ENCODE results near the gene MRPL24. TPM values are rescaled to one million over a fixed set of nuclear protein-coding genes. Genes with fewer than 3 reads are reported as not detected.
"Not testable (repeated sequence)": the region's sequence is repeated elsewhere in the genome, so short reads cannot be mapped to it uniquely, and the experiment has no call there.

The MRPL24 gene
- total RNA-seq, 1 donor from 2014 or later: 124 TPM

- H3K9me3 Mint-ChIP-seq: no peaks in the 10 kb centered on the region
- no peak for DNase-seq (ENCODE audit: low spot score)
- no peak overlapping the region for H3K27ac Mint-ChIP-seq
- H3K27me3 Mint-ChIP-seq (ENCODE audit: low read depth): no peaks in the 10 kb centered on the region
- intact Hi-C loops (cut with micrococcal nuclease): no loop called here
- H3K4me3 Mint-ChIP-seq (ENCODE audit: low read depth): no peak overlapping the region
- H3K4me1 Mint-ChIP-seq (ENCODE audit: low read depth): peaks cover 49% of the 10 kb centered on the region
- peaks cover 45% of the 10 kb centered on the region for H3K36me3 Mint-ChIP-seq (ENCODE audit: low read depth)
Observed at GRCh38 chr1:156768610-156769295, 27.9 kb upstream of the MRPL24 start.

- H3K27ac Mint-ChIP-seq: no peak overlapping the region
- H3K4me3 Mint-ChIP-seq (ENCODE audit: low read depth): no peak overlapping the region
- H3K9me3 Mint-ChIP-seq: no peaks in the 10 kb centered on the region
- no peaks in the 10 kb centered on the region for H3K27me3 Mint-ChIP-seq (ENCODE audit: low read depth)
- peak; percentile 33 for DNase-seq (ENCODE audit: low spot score)
- H3K4me1 Mint-ChIP-seq (ENCODE audit: low read depth): peaks cover 43% of the 10 kb centered on the region
- intact Hi-C loops (cut with micrococcal nuclease): loop anchor here (1.0 kb wide), 4 partner anchors 17 to 48 kb away; partner anchors contain the start of genes HDGF, ISG20L2, METTL25B and MRPL24
- H3K36me3 Mint-ChIP-seq (ENCODE audit: low read depth): peaks cover 38% of the 10 kb centered on the region
Observed at GRCh38 chr1:156767879-156768604, 27.2 kb upstream of the MRPL24 start.

- H3K27ac Mint-ChIP-seq: no peak within 1 kb of the TSS
Observed at GRCh38 chr1:156767101-156767878, 26.4 kb upstream of the MRPL24 start, which contains the start of gene PRCC. Gene PRCC (plus strand): TSS chr1:156767535. CDS start chr1:156767772, 237 bp downstream.

DNA sequence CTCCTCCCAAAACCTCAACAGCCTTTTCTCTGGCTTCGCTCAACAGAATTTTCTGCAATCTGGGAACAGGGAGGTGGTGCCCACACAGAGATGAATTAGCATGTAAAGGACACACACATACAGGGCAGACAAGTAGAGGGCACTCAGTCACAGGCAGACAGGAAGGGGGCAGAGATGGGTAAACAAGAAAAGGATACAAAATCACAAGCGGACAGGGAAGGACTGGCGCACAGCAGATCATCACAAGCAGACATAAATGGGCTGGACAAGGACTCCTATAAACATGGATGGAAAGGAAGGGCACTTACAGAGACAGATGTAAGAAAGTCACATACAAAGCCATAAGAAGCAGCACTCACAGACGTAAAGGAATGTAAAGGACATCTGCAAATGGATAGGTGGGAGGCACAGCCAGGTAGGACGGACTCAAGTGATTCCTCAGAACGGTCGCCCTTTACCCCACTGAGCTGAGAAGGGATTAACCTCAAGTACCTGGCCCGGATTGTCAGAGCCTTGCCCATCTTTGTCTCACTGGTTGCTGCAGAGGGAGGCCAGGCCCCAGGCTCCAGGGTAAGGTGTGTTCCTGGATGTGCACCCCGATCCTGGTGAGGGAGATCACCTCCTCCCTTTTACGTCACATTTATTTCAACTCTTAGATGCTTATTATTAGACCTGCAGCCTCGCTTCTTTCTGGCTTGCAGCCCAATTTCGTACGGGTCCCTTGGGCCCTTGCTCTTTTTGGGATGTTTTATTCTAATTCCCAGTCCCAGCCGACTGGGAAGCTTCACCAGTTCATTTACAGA is 25.6 kb upstream of the MRPL24 start:
- intact Hi-C loops (cut with micrococcal nuclease): loop anchor here (1.0 kb wide), 4 partner anchors 15 to 50 kb away; partner anchors contain the start of genes HDGF, ISG20L2, METTL25B and MRPL24
- no peaks in the 10 kb centered on the region for H3K9me3 Mint-ChIP-seq
- H3K27ac Mint-ChIP-seq: no peak overlapping the region
- peaks cover 33% of the 10 kb centered on the region for H3K4me1 Mint-ChIP-seq (ENCODE audit: low read depth)
- H3K36me3 Mint-ChIP-seq (ENCODE audit: low read depth): peaks cover 30% of the 10 kb centered on the region
- no peaks in the 10 kb centered on the region for H3K27me3 Mint-ChIP-seq (ENCODE audit: low read depth)
- no peak for DNase-seq (ENCODE audit: low spot score)
- H3K4me3 Mint-ChIP-seq (ENCODE audit: low read depth): no peak overlapping the region

More at GRCh38 chr1:156767101-156767878, 26.4 kb upstream of the MRPL24 start, which contains the start of gene PRCC:
- intact Hi-C loops (cut with micrococcal nuclease): loop anchor here (1.0 kb wide), 4 partner anchors 16 to 49 kb away; partner anchors contain the start of genes HDGF, ISG20L2, METTL25B and MRPL24
- Mint-ChIP-seq H3K4me1 (ENCODE audit: low read depth) (peaks cover 36% of the 10 kb centered on the region), H3K9me3 (no peaks in the 10 kb centered on the region), H3K36me3 (ENCODE audit: low read depth) (peaks cover 33% of the 10 kb centered on the region), H3K4me3 (ENCODE audit: low read depth) (no peak within 1 kb of the TSS), H3K27me3 (ENCODE audit: low read depth) (no peaks in the 10 kb centered on the region)
- DNase-seq (ENCODE audit: low spot score): peak; percentile 98

GRCh38 chr1:156765666-156766065 is 24.8 kb upstream of the MRPL24 start:
- Mint-ChIP-seq H3K4me3 (ENCODE audit: low read depth) (no peak overlapping the region), H3K9me3 (no peaks in the 10 kb centered on the region)

GRCh38 chr1:156765136-156765535 is 24.2 kb upstream of the MRPL24 start:
- H3K36me3 Mint-ChIP-seq (ENCODE audit: low read depth): peaks cover 16% of the 10 kb centered on the region
- H3K9me3 Mint-ChIP-seq; intact Hi-C loops (cut with micrococcal nuclease); DNase-seq (ENCODE audit: low spot score); H3K27ac Mint-ChIP-seq; H3K27me3 Mint-ChIP-seq (ENCODE audit: low read depth); H3K4me3 Mint-ChIP-seq (ENCODE audit: low read depth): not testable (repeated sequence)
- H3K4me1 Mint-ChIP-seq (ENCODE audit: low read depth): peaks cover 23% of the 10 kb centered on the region

More at GRCh38 chr1:156765666-156766065, 24.8 kb upstream of the MRPL24 start:
- intact Hi-C loops (cut with micrococcal nuclease): no loop called here
- Mint-ChIP-seq H3K27ac (no peak overlapping the region), H3K4me1 (ENCODE audit: low read depth) (peaks cover 25% of the 10 kb centered on the region), H3K27me3 (ENCODE audit: low read depth) (no peaks in the 10 kb centered on the region), H3K36me3 (ENCODE audit: low read depth) (peaks cover 21% of the 10 kb centered on the region)
- no peak for DNase-seq (ENCODE audit: low spot score)

DNA sequence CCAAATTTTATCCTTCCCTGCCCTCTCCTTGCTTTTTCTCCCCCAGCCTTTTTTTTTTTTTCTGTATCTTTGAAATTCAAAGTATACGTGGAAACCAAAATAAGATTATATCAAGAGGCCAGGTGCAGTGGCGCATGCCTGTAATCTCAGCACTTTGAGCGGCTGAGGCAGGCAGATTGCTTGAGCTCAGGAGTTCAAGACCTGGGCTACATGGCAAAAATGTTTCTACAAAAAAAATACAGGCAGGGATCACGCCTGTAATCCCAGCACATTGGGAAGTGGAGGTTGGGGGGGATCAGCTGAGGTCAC is 19.9 kb upstream of the MRPL24 start:
- H3K27ac Mint-ChIP-seq: no peak overlapping the region
- H3K4me3 Mint-ChIP-seq (ENCODE audit: low read depth): no peak overlapping the region
- H3K9me3 Mint-ChIP-seq: no peaks in the 10 kb centered on the region
- H3K4me1 Mint-ChIP-seq (ENCODE audit: low read depth): peaks cover 2% of the 10 kb centered on the region
- DNase-seq (ENCODE audit: low spot score): no peak
- no peaks in the 10 kb centered on the region for H3K36me3 Mint-ChIP-seq (ENCODE audit: low read depth)
- intact Hi-C loops (cut with micrococcal nuclease): no loop called here
- H3K27me3 Mint-ChIP-seq (ENCODE audit: low read depth): no peaks in the 10 kb centered on the region

- no peak overlapping the region for H3K4me3 Mint-ChIP-seq (ENCODE audit: low read depth)
- DNase-seq (ENCODE audit: low spot score): no peak
- H3K27ac Mint-ChIP-seq: no peak overlapping the region
- intact Hi-C loops (cut with micrococcal nuclease): no loop called here
- H3K9me3 Mint-ChIP-seq: no peaks in the 10 kb centered on the region
- H3K27me3 Mint-ChIP-seq (ENCODE audit: low read depth): no peaks in the 10 kb centered on the region
- no peaks in the 10 kb centered on the region for H3K36me3 Mint-ChIP-seq (ENCODE audit: low read depth)
- no peaks in the 10 kb centered on the region for H3K4me1 Mint-ChIP-seq (ENCODE audit: low read depth)
Observed at GRCh38 chr1:156760092-156760795, 19.4 kb upstream of the MRPL24 start.

GRCh38 chr1:156757572-156758253 is 16.8 kb upstream of the MRPL24 start:
- intact Hi-C loops (cut with micrococcal nuclease); H3K36me3 Mint-ChIP-seq (ENCODE audit: low read depth); H3K4me3 Mint-ChIP-seq (ENCODE audit: low read depth); H3K9me3 Mint-ChIP-seq; H3K4me1 Mint-ChIP-seq (ENCODE audit: low read depth); H3K27ac Mint-ChIP-seq; DNase-seq (ENCODE audit: low spot score); H3K27me3 Mint-ChIP-seq (ENCODE audit: low read depth): not testable (repeated sequence)

DNA sequence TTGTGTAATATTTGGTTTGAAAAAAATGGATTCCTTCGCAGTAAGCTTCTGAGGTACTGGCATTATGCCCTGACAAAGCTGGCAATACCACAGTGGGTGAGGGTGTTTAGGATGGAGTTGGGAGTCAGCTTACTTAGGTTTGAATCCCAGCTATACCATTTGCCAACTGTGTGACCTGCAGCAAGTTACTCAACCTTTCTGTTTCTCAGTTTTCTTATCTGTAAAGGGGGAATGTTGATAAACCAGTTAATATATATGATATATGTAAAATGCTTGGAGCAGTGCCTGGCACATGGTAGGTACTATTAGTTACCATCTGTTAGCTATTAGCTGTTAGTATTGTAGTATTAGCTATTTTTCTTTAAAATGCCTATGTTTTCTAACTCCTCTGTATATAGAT is 15.5 kb upstream of the MRPL24 start:
- Mint-ChIP-seq H3K27me3 (ENCODE audit: low read depth) (no peaks in the 10 kb centered on the region), H3K9me3 (no peaks in the 10 kb centered on the region)
- intact Hi-C loops (cut with micrococcal nuclease): no loop called here

GRCh38 chr1:156755527-156755950 is 14.7 kb upstream of the MRPL24 start:
- no peaks in the 10 kb centered on the region for H3K27me3 Mint-ChIP-seq (ENCODE audit: low read depth)
- no peak overlapping the region for H3K4me3 Mint-ChIP-seq (ENCODE audit: low read depth)
- peaks cover 7% of the 10 kb centered on the region for H3K4me1 Mint-ChIP-seq (ENCODE audit: low read depth)
- peaks cover 5% of the 10 kb centered on the region for H3K36me3 Mint-ChIP-seq (ENCODE audit: low read depth)
- DNase-seq (ENCODE audit: low spot score): no peak
- no peak overlapping the region for H3K27ac Mint-ChIP-seq
- intact Hi-C loops (cut with micrococcal nuclease): no loop called here
- H3K9me3 Mint-ChIP-seq: no peaks in the 10 kb centered on the region

More for the DNA sequence above, 15.5 kb upstream of the MRPL24 start:
- DNase-seq (ENCODE audit: low spot score): no peak
- Mint-ChIP-seq H3K27ac (no peak overlapping the region), H3K4me1 (ENCODE audit: low read depth) (peaks cover 7% of the 10 kb centered on the region), H3K4me3 (ENCODE audit: low read depth) (no peak overlapping the region), H3K36me3 (ENCODE audit: low read depth) (peaks cover 3% of the 10 kb centered on the region)

All from activated T-helper 2 cell treated with anti-CD3 and anti-CD28 coated beads, Interferon-gamma antibody, Interleukin-2, Interleukin-4, amounts not matched to agents 10 μg/mL and 5 μg/mL and 100 μg/mL, durations not matched to agents 14 hours and 24 hours and 36 hours (primary cell).